ENCODE results near the gene SOHLH1.

SOHLH1 gene

GRCh38 chr9:135655317-135655716 is 44.0 kb downstream of the SOHLH1 start:
- DNase-seq: no peak

GRCh38 chr9:135650408-135650807 is 48.9 kb downstream of the SOHLH1 start:
- DNase-seq: no peak

DNA sequence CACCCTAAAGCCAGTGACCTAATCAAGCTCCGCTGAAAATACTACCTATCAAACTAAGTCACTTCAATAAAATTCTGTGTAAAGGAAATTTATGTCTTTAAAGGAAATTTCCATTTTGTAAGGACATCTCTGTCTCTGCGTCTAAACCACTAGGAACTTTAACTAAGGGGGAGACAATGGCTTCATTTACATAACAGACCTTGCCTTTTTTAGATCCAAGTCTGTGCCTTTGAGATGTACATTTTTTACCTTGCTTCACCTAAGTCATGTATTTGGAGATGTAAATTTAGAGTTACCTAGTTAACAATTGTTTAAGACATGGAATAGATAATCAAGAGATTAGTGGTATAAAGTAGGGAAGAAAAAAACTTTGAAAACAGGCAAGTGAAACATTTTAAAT is 49.8 kb downstream of the SOHLH1 start:
- DNase-seq: no peak

DNA sequence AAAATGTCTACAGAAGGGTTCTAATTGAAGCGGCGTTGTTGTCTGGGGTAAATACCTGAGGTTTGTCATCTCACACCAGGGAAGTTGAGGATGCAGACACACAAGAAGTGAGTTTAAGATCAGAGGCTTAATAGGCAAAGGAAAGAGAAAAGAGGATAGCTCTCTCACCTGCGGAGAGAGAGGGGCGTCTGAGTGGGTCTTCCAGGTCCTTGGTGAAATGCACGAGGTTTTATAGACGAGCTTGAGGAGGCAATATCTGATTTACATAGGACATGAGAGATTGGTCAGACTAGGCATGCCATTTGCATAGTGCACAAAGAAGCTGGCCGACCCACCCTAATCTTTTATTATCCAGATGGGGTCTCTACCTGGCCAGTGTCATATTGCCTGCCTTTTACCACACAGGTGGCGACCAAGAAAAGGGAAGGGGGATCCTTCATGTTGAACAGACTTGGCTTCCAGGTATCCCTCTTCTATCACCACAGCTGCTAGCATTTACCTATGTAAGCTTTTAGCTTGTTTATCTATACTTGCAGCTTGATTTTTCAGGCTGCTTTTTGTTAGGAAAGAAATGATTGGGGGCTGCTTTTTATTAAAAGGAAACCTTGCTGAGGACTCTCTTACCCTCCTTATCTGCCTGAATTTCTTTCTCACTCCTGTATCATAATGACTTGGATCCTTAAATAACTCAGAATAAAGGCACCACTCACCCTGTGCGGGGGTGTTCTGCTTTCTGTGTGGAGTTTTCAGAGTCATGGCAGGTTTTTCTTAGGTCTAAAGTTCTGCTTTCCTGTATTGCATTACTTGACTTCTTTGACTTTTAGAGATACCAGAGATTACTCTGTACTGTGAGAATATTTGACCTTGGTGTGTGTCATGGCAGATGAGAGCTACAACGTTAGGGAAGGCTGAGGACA is 50.5 kb downstream of the SOHLH1 start:
- DNase-seq: no peak

- no peak for DNase-seq
These were observed 51.4 kb downstream of the SOHLH1 start for GRCh38 chr9:135647884-135648283.

DNA sequence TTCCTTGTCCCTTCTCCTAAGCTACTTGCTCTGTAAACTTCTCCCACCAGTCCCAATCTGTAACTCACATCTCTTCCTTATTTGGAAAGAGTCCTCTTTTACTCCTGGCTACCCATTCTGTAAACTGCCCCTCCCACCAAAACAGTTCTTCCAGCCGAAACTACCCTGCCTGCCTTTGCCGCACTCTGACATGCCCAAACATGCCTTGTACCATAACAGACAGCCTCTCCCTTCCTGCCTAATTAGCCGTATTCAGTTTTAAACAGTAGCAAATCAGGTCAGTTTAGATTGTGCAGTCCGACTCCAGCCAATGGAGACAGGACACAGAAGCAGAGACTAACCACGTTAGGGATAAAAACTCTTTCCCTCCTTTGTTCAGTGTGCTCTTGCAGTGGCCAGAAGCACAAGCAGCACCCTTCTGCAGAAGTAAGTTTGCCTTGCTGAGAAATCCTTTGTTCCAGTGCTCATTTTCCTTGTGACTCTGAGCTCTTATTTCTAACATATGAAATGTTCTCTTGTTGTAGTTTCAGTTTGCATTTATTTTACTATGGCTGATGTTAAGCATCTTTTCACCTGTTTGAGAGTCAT is 54.6 kb downstream of the SOHLH1 start:
- DNase-seq: no peak
